RWPE1 (cell line): Measurements from ENCODE around the gene TRAF6.
A peak's percentile ranks its signal among the peaks of the same experiment; 100 is the strongest.
"Not testable (repeated sequence)": the region's sequence is repeated elsewhere in the genome, so short reads cannot be mapped to it uniquely, and the experiment has no call there.

Source experiments
- CTCF ChIA-PET: fragments of 350-600 bp; sonication (Branson Sonifier 250); formaldehyde crosslinking; extraction: SDS; loops from one replicate; lab custom pipeline; 2021; lab: Yijun Ruan, JAX
- POLR2A ChIA-PET: fragments of 400-600 bp; formaldehyde crosslinking; extraction: SDS; loops from one replicate; lab custom pipeline; 2020; ENCODE audit warnings: antibody characterized with exemption; ENCODE audit not compliant: low non-redundant PET; lab: Yijun Ruan, JAX
- DNase-seq: peaks from one replicate; pipeline ENCODE4 v3.0.0; 2012; ENCODE audit warnings: low spot score
- H3K27ac ChIP-seq: fragments of 450-650 bp; 2 replicates; pipeline ENCODE4 v1.5.1; 2017
- CTCF ChIP-seq: fragments of 450-650 bp; conservative IDR thresholded peaks from 2 replicates; pipeline ENCODE4 v1.5.1; 2017; ENCODE audit warnings: low read depth, mild to moderate bottlenecking

The TRAF6 gene

GRCh38 chr11:36509694-36510593 is at the start of gene TRAF6:
TRAF6 (minus strand) TSS chr11:36510272; CDS start chr11:36501515, 8,757 bp downstream.
- POLR2A ChIA-PET: interaction anchor here (0.6 kb wide), 1 partner anchor 20 kb away, joined by 3 read pairs; no protein-coding TSS in a partner anchor
- peak within 1 kb of the TSS; percentile 79 for H3K27ac ChIP-seq
- DNase-seq: peak; percentile 74
- CTCF ChIA-PET: interaction anchor here (0.6 to 1.8 kb wide), 5 partner anchors 10 to 52 kb away, joined by 3 to 7 read pairs (median 5); no protein-coding TSS in a partner anchor
- TF ChIP-seq CTCF: peak; percentile 88

GRCh38 chr11:36558571-36559413 is 48.7 kb upstream of the TRAF6 start:
- TF ChIP-seq CTCF: no peak
- ChIA-PET CTCF (no interaction called here), POLR2A (no interaction called here)
- no peak overlapping the region for H3K27ac ChIP-seq
- no peak for DNase-seq

- POLR2A ChIA-PET: no interaction called here
- CTCF ChIA-PET: no interaction called here
- TF ChIP-seq CTCF: no peak
- DNase-seq: no peak
- H3K27ac ChIP-seq: no peak overlapping the region
Observed at GRCh38 chr11:36557991-36558390, 47.9 kb upstream of the TRAF6 start.

- DNase-seq, CTCF ChIA-PET, POLR2A ChIA-PET: not testable (repeated sequence)
Observed at GRCh38 chr11:36557390-36557789, 47.3 kb upstream of the TRAF6 start.

GRCh38 chr11:36550385-36551115 is 40.5 kb upstream of the TRAF6 start:
- TF ChIP-seq CTCF: no peak
- DNase-seq: no peak
- ChIA-PET POLR2A (no interaction called here), CTCF (no interaction called here)
- no peak overlapping the region for H3K27ac ChIP-seq

More at GRCh38 chr11:36557390-36557789, 47.3 kb upstream of the TRAF6 start:
- not testable (repeated sequence) for H3K27ac ChIP-seq

GRCh38 chr11:36540998-36541397 is 30.9 kb upstream of the TRAF6 start:
- POLR2A ChIA-PET: no interaction called here
- no peak overlapping the region for H3K27ac ChIP-seq
- CTCF ChIA-PET: no interaction called here
- no peak for DNase-seq
- no peak for TF ChIP-seq CTCF
